GM10248 (cell line): ENCODE measurements around the gene ITGB3.
A peak's percentile ranks its signal among the peaks of the same experiment; 100 is the strongest.

ENCODE experiments used
- CTCF ChIA-PET: fragments of 300-600 bp; sonication (Branson Sonifier 250); formaldehyde crosslinking; extraction: SDS; loops from one replicate; lab custom pipeline; 2021; ENCODE audit warnings: antibody characterized with exemption; lab: Yijun Ruan, JAX
- POLR2A ChIA-PET: fragments of 350-650 bp; sonication (Branson Sonifier 250); formaldehyde crosslinking; extraction: SDS; loops from one replicate; lab custom pipeline; 2020; ENCODE audit warnings: antibody characterized with exemption; lab: Yijun Ruan, JAX
- DNase-seq: peaks from one replicate; pipeline ENCODE4 v3.0.0; 2012; ENCODE audit errors: extremely low spot score
- TF ChIP-seq, protein P1 (sequence below): IDR thresholded peaks from 2 replicates; pipeline ENCODE4 v1.5.1; 2012; ENCODE audit warnings: mild to moderate bottlenecking, low read depth; ENCODE audit errors: extremely low read depth, missing control alignments, control extremely low read depth

Gene ITGB3

DNA sequence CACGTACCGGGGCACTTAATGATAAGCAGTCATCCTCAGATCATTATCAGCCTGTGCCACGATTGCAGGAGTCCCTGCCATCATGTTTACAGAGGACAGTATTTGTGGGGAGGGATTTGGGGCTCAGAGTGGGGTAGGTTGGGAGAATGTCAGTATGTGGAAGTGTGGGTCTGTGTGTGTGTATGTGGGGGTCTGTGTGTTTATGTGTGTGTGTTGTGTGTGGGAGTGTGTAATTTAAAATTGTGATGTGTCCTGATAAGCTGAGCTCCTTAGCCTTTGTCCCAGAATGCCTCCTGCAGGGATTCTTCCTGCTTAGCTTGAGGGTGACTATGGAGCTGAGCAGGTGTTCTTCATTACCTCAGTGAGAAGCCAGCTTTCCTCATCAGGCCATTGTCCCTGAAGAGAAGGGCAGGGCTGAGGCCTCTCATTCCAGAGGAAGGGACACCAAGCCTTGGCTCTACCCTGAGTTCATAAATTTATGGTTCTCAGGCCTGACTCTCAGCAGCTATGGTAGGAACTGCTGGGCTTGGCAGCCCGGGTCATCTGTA, 56.6 kb downstream of the ITGB3 start:
- ChIA-PET POLR2A (no interaction called here), CTCF (interaction anchor here (1.1 to 4.1 kb wide), 4 partner anchors 9 to 80 kb away, joined by 4 to 18 read pairs (median 7); no protein-coding TSS in a partner anchor)
- TF ChIP-seq, protein P1, sequence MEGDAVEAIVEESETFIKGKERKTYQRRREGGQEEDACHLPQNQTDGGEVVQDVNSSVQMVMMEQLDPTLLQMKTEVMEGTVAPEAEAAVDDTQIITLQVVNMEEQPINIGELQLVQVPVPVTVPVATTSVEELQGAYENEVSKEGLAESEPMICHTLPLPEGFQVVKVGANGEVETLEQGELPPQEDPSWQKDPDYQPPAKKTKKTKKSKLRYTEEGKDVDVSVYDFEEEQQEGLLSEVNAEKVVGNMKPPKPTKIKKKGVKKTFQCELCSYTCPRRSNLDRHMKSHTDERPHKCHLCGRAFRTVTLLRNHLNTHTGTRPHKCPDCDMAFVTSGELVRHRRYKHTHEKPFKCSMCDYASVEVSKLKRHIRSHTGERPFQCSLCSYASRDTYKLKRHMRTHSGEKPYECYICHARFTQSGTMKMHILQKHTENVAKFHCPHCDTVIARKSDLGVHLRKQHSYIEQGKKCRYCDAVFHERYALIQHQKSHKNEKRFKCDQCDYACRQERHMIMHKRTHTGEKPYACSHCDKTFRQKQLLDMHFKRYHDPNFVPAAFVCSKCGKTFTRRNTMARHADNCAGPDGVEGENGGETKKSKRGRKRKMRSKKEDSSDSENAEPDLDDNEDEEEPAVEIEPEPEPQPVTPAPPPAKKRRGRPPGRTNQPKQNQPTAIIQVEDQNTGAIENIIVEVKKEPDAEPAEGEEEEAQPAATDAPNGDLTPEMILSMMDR, result no peak
- no peak for DNase-seq

DNA sequence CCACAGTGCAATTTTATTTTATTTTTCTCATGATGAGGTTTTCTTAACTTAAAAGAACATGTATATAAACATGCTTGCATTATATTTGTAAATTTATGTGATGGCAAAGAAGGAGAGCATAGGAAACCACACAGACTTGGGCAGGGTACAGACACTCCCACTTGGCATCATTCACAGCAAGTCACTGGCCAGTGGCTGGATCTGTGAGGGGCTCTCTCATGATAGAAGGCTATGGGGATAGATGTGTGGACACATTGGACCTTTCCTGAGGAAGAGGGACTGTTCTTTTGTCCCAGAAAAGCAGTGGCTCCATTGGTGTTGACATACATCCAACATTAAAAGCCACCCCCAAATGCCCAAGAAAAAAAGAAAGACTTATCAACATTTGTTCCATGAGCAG, 57.8 kb downstream of the ITGB3 start:
- TF ChIP-seq, protein P1, result no peak
- POLR2A ChIA-PET, result no interaction called here
- CTCF ChIA-PET, result interaction anchor here (0.7 to 6.3 kb wide), 11 partner anchors 10 to 305 kb away, joined by 3 to 107 read pairs (median 4); partner anchors contain the start of gene EFCAB13
- DNase-seq, result no peak

DNA sequence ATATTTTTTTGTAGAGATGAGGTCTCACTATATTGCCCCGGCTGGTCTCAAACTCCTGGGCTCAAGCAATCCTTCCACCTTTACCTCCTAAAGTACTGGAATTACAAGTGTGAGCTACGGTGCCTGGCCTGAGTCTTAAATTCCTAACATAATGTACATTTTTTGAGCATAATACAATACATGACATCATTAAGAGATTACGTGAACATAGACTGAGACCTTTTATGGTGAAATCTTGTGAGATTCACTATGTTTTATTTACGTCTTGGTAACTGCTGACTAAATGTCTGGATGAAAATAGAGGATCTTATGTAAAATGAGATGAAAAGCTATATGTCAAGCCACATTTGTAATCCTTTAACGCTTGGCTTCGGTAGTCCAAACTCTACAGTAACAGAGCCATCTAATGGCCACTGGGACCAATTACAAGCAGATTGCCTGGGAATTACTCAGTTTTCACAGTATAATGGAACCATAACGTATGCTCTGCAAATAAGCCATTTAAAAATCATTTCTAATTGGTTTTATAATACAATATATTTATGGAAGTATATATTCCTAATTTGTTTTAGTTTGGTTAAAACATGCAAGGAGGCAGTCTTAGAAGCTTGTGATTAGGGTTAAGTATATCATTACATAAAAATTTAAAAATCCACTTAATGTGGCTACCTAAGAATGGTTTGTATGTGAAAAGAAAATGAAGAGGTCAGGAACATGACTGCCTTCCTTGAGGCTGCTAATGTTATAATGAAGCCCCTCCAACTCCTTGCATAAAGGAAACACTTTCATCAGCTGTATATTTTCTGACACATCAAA, 62.0 kb downstream of the ITGB3 start:
- TF ChIP-seq, protein P1, result peak; percentile 89
- CTCF ChIA-PET, result interaction anchor here (0.6 to 6.3 kb wide), 39 partner anchors 8 to 353 kb away, joined by 3 to 107 read pairs (median 4); partner anchors contain the start of genes CDC27, EFCAB13 and MYL4
- peak; percentile 67 for DNase-seq
- POLR2A ChIA-PET, result interaction anchor here (0.5 kb wide), 1 partner anchor 378 kb away, joined by 4 read pairs; the partner anchor contains the start of gene TBKBP1

DNA sequence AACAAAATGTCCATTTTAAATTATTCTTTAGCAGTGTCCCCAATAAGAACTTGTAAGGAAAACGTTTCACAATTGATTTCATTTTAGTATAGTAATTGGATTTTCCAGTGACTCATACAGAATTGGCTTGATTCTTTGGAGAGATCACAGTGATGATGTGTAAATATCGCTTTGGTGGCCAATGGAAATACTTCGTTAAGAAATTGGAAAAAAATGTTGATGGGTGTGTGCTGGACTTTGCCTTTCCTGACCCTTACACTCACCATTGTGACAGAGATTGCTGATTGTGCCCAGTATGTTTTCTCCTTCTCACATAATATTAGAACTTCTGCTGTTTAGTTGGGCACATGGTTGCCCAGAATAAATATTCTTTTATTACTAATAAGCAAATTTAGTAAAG, 62.7 kb downstream of the ITGB3 start:
- POLR2A ChIA-PET, result no interaction called here
- CTCF ChIA-PET, result interaction anchor here (0.8 to 6.3 kb wide), 22 partner anchors 8 to 161 kb away, joined by 3 to 107 read pairs (median 10); partner anchors contain the start of genes CDC27, EFCAB13 and MYL4
- TF ChIP-seq, protein P1, result no peak
- no peak for DNase-seq

DNA sequence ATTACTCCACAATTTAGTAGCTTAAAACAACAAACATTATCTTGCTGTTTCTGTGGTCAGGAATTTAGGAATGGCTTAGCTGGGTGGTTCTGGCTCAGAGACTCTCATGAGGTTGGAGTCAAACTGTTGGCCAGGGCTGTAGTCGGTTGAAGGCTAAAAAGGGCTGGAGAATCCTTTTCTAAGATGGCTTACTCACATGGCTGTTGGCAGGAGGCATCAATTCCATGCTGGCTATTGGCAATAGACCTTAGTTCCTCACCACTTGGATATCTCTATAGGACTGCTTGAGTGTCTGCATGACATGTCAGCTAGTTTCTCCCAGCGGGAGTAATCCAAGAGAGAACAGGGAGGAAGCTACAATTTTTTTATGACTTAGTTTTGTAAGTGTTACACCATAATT, 63.5 kb downstream of the ITGB3 start:
- no peak for DNase-seq
- ChIA-PET POLR2A (no interaction called here), CTCF (interaction anchor here (0.8 to 6.3 kb wide), 11 partner anchors 12 to 144 kb away, joined by 3 to 107 read pairs (median 12); partner anchors contain the start of genes CDC27 and MYL4)
- TF ChIP-seq, protein P1, result no peak

DNA sequence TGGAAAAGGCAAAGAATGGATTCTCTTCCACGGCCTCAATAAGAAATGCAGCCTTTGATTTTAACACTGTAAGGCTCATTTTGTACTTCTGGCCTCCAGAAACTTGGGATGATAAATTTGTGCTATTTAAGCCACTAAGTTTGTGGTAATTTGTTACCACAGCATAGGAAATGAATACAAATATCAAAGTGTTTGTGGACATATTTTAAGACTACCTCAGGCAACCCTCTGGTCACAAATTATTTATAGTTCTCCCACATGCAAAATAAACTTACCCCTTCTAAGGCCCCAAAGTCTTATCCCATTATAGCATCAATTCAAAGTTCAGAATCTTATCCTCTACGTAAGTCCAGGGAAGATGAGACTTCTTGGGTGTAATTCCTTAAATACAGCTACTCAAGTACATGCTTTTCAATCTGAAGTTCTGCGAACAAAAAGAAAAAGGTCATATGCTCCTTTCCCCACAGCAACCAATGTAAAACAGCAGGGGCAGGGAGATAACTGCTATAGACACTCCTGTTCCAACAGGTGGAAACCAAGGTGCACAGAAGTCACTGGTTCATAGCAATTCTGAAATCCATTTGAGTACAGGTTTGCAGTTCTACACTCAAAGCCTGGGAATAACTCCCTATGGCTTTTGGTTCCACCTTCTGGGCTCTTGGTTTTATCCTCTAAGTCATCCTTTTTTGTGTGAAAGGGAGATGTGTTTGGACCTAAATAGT, 64.7 kb downstream of the ITGB3 start:
- DNase-seq, result no peak
- ChIA-PET CTCF (interaction anchor here (1.3 kb wide), 1 partner anchor 88 kb away, joined by 4 read pairs; no protein-coding TSS in a partner anchor), POLR2A (no interaction called here)
- TF ChIP-seq, protein P1, result no peak
